HCT116 (cell line): ENCODE measurements around the gene PINK1. TPM values are rescaled to one million over a fixed set of nuclear protein-coding genes. Genes with fewer than 3 reads are reported as not detected.

ENCODE experiments used
- ATAC-seq: fragments of 200-7000 bp; cut with Tn5 transposase; 2 replicates; pipeline ENCODE4 v1.9.1; 2020; ENCODE audit warnings: mild to moderate bottlenecking, moderate library complexity
- BruUV-seq: library from RNA; stranded (reverse); fragments of 400-500 nt; replicated peaks from 2 replicates; lab custom pipeline; 2021; lab: Mats Ljungman, UMichigan
- CTCF ChIA-PET: fragments of 300-600 bp; sonication (Branson Sonifier 250); formaldehyde crosslinking; loops from one replicate; lab custom pipeline; 2021; ENCODE audit warnings: antibody characterized with exemption; lab: Charles Lee
- POLR2A ChIA-PET: fragments of 300-600, 350-600 bp; sonication (Branson Sonifier 250); formaldehyde crosslinking; loops from one replicate; lab custom pipeline; 2021; ENCODE audit warnings: antibody characterized with exemption; lab: Charles Lee
- RAD21 ChIA-PET, 2 experiments: fragments of 300-600 bp; sonication (Branson Sonifier 250); formaldehyde crosslinking; loops; one replicate each; lab custom pipeline; 2023; ENCODE audit warnings: low total read pairs in 2 of 2; ENCODE audit not compliant: uncharacterized antibody in 2 of 2, unreplicated experiment in 2 of 2, low non-redundant PET in 1 of 2; lab: Charles Lee
- DNase-seq: peaks from one replicate; pipeline ENCODE4 v3.0.0-alpha.2; 2010; ENCODE audit warnings: low read depth, low spot score
- H2AFZ ChIP-seq: fragments of 200-600 bp; shearing (Covaris generic), sonication (generic); 2 replicates; pipeline ENCODE4 v1.6.1; 2017; ENCODE audit warnings: low read depth, mixed run types, mixed read lengths, antibody characterized with exemption, low read length; ENCODE audit not compliant: poor library complexity, severe bottlenecking
- H3K27ac ChIP-seq: 2 replicates; pipeline ENCODE4 v1.5.1; 2012; ENCODE audit warnings: low read depth, low read length
- H3K27me3 ChIP-seq: fragments of 200-600 bp; sonication (generic); 2 replicates; pipeline ENCODE4 v1.6.1; 2016; ENCODE audit warnings: mixed run types, low read length, mixed read lengths; ENCODE audit not compliant: insufficient read depth
- H3K36me3 ChIP-seq, 2 experiments: fragments of 200-500 bp in 1 of 2; fragments of 200-600 bp in 1 of 2; sonication (Bioruptor generic) in 1 of 2; sonication (generic) in 1 of 2; 2 replicates each; pipeline versions ENCODE4 v1.5.1 to v1.6.1; 2014 to 2016; ENCODE audit warnings: low read length in 2 of 2, inconsistent platforms in 1 of 2, mixed read lengths in 1 of 2, mixed run types in 1 of 2; ENCODE audit not compliant: insufficient read depth in 2 of 2, control insufficient read depth in 1 of 2
- H3K4me1 ChIP-seq, 2 experiments: fragments of 200-600 bp in 1 of 2; sonication (generic) in 1 of 2; 2 replicates each; pipeline versions ENCODE4 v1.5.1 to v1.6.1; 2012 to 2017; ENCODE audit warnings: low read length in 2 of 2, inconsistent platforms in 1 of 2, mild to moderate bottlenecking in 1 of 2, mixed read lengths in 1 of 2, mixed run types in 1 of 2, moderate library complexity in 1 of 2; ENCODE audit not compliant: insufficient read depth in 2 of 2, control insufficient read depth in 1 of 2
- H3K4me2 ChIP-seq: fragments of 200-600 bp; sonication (generic); 2 replicates; pipeline ENCODE4 v1.6.1; 2017; ENCODE audit warnings: mixed run types, low read length, mixed read lengths
- H3K4me3 ChIP-seq, 2 experiments: fragments of 200-600 bp in 1 of 2; sonication (generic) in 1 of 2; replicated peaks in 1 of 2; 2 replicates each; pipeline ENCODE4 v1.5.1; 2011 to 2016; ENCODE audit warnings: low read length in 2 of 2, control low read depth in 1 of 2, low read depth in 1 of 2, mild to moderate bottlenecking in 1 of 2, mixed read lengths in 1 of 2, mixed run types in 1 of 2
- H3K79me2 ChIP-seq: fragments of 200-600 bp; sonication (generic); 2 replicates; pipeline ENCODE4 v1.6.1; 2017; ENCODE audit warnings: mild to moderate bottlenecking, mixed run types, low read length, moderate library complexity, mixed read lengths; ENCODE audit not compliant: insufficient read depth
- H3K9ac ChIP-seq: fragments of 200-600 bp; sonication (generic); 2 replicates; pipeline ENCODE4 v1.6.1; 2016; ENCODE audit warnings: low read length, mixed read lengths
- H3K9me2 ChIP-seq: fragments of 200-600 bp; sonication (generic), shearing (Covaris generic); 2 replicates; pipeline ENCODE4 v1.6.1; 2017; ENCODE audit warnings: mixed run types, mild to moderate bottlenecking, moderate library complexity; ENCODE audit not compliant: insufficient read depth
- H3K9me3 ChIP-seq, 2 experiments: fragments of 200-500 bp in 1 of 2; fragments of 200-600 bp in 1 of 2; sonication (Bioruptor generic) in 1 of 2; sonication (generic) in 1 of 2; 2 replicates each; pipeline ENCODE4 v1.6.1; 2014 to 2017; ENCODE audit warnings: low read length in 2 of 2, mixed read lengths in 2 of 2, inconsistent platforms in 1 of 2, low read depth in 1 of 2, mild to moderate bottlenecking in 1 of 2, mixed run types in 1 of 2, moderate library complexity in 1 of 2; ENCODE audit not compliant: control insufficient read depth in 1 of 2, insufficient read depth in 1 of 2
- H4K20me1 ChIP-seq: fragments of 200-600 bp; sonication (generic), shearing (Covaris generic); 2 replicates; pipeline ENCODE4 v1.6.1; 2017; ENCODE audit warnings: mixed run types, mild to moderate bottlenecking, moderate library complexity; ENCODE audit not compliant: insufficient read depth
- ATF3 ChIP-seq: IDR thresholded peaks from 2 replicates; pipeline ENCODE4 v1.6.1; 2012
- CBX3 ChIP-seq: IDR thresholded peaks from 2 replicates; pipeline ENCODE4 v1.6.1; 2012; ENCODE audit warnings: low read depth
- CEBPB ChIP-seq: IDR thresholded peaks from 2 replicates; pipeline ENCODE4 v1.6.1; 2012; ENCODE audit warnings: low read depth
- EGR1 ChIP-seq: IDR thresholded peaks from 2 replicates; pipeline ENCODE4 v1.6.1; 2012; ENCODE audit warnings: low read depth
- EZH2 ChIP-seq: fragments of 200-600 bp; sonication (generic); IDR thresholded peaks from 2 replicates; pipeline ENCODE4 v1.6.1; 2017; ENCODE audit warnings: antibody characterized with exemption, mixed run types
- FOSL1 ChIP-seq: IDR thresholded peaks from 2 replicates; pipeline ENCODE4 v1.6.1; 2012; ENCODE audit warnings: low read depth
- JUND ChIP-seq: IDR thresholded peaks from 2 replicates; pipeline ENCODE4 v1.6.1; 2012
- MAX ChIP-seq: IDR thresholded peaks from 2 replicates; pipeline ENCODE4 v1.6.1; 2012
- POLR2A ChIP-seq: IDR thresholded peaks from 2 replicates; pipeline ENCODE4 v1.7.0; 2011; ENCODE audit warnings: borderline replicate concordance; ENCODE audit not compliant: insufficient read depth, insufficient read length; ENCODE audit errors: extremely low read depth
- POLR2AphosphoS5 ChIP-seq: IDR thresholded peaks from 2 replicates; pipeline ENCODE4 v1.6.1; 2011; ENCODE audit warnings: mild to moderate bottlenecking, low read depth, low read length, moderate library complexity
- RAD21 ChIP-seq: IDR thresholded peaks from 2 replicates; pipeline ENCODE4 v1.6.1; 2012; ENCODE audit warnings: low read depth, mild to moderate bottlenecking
- SIN3A ChIP-seq: IDR thresholded peaks from 2 replicates; pipeline ENCODE4 v1.6.1; 2012; ENCODE audit warnings: low read depth
- SRF ChIP-seq: IDR thresholded peaks from 2 replicates; pipeline ENCODE4 v1.6.1; 2012; ENCODE audit warnings: low read depth
- YY1 ChIP-seq: IDR thresholded peaks from 2 replicates; pipeline ENCODE4 v1.6.1; 2011; ENCODE audit warnings: low read length, low read depth, moderate library complexity, mild to moderate bottlenecking; ENCODE audit not compliant: insufficient replicate concordance; ENCODE audit errors: extremely low read depth
- ZBTB33 ChIP-seq: IDR thresholded peaks from 2 replicates; pipeline ENCODE4 v1.6.1; 2011; ENCODE audit warnings: mild to moderate bottlenecking, low read length, moderate library complexity; ENCODE audit not compliant: insufficient replicate concordance; ENCODE audit errors: extremely low read depth
- ZFX ChIP-seq: fragments of 450-650 bp; IDR thresholded peaks from 2 replicates; pipeline ENCODE4 v1.6.1; 2017
- ZNF274 ChIP-seq: fragments of 200-500 bp; sonication (Bioruptor generic); IDR thresholded peaks from 2 replicates; pipeline ENCODE4 v1.6.1; 2014; ENCODE audit warnings: mild to moderate bottlenecking, low read depth, low read length, inconsistent platforms
- intact Hi-C: fragments of 100-400 bp; cut with micrococcal nuclease; formaldehyde crosslinking; loops from 2 replicates; pipeline ENCODE4 v1.10.0; 2022
- total RNA-seq: library from RNA; stranded (reverse); gene quantifications from one replicate; pipeline ENCODE4 v1.2.1, GENCODE V29; 2021; ENCODE audit not compliant: unreplicated experiment
- TF ChIP-seq, protein P1 (sequence below): IDR thresholded peaks from 2 replicates; pipeline ENCODE4 v1.6.1; 2012; ENCODE audit warnings: low read depth
- TF ChIP-seq, protein P2 (sequence below), 3 experiments: fragments of 200-600 bp in 1 of 3; sonication (generic) in 1 of 3; IDR thresholded peaks in 2 of 3; conservative IDR thresholded peaks in 1 of 3; 2 replicates each; pipeline ENCODE4 v1.5.1; 2012 to 2017; ENCODE audit warnings: low read depth in 2 of 3, low read length in 2 of 3, antibody characterized with exemption in 1 of 3, borderline replicate concordance in 1 of 3, control low read depth in 1 of 3, mild to moderate bottlenecking in 1 of 3, mixed read lengths in 1 of 3, mixed run types in 1 of 3, moderate library complexity in 1 of 3; ENCODE audit not compliant: insufficient read depth in 1 of 3

PINK1 gene
- total RNA-seq, 1 experiment from 2014 or later: 29.4 TPM

DNA sequence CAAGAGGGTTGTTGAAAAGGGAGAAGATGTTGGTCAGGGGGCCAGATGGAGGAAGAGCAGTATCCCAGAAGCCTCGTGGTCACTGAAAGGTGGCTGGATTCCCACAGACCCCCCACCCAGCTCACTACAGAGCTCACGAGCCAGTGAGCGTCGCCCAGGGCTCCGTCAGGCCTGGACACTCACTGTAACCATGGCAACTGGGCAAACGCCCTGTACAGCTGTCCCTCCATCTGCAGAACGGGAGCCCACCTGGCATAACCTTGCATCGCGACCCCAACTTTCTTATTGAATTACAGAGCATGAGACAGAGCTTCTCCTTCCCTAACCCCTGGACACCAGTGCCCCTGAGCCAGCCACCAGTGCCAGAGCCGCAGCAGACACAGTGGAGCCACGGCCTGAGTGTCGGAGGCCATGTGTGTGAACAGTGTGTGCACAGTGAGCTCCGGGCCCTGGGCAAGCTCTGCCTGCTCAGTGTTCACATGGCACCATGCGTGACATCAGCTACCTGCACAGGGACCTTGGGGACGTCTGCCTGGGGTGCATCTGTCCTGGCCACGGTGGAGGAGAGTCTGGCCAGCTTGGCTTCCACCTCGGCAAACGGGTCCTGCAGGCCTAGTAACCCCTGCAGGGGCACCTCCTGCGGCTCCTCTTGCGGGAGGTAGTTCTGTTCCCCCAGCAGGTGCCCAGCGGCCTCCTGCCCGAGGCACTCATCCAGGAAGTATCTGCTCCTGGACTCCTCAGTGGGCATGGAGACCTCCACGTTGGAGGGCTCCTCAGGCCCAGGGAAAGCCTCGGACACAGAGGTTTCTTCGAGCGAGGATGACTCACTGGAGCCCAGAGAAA is 53.8 kb downstream of the PINK1 start:
- Histone ChIP-seq H3K4me2 (no peak overlapping the region), H3K4me3 (no peak overlapping the region), H3K36me3 (no peaks in the 10 kb centered on the region), H3K27me3 (no peaks in the 10 kb centered on the region), H3K9ac (no peak overlapping the region), H3K4me1 (no peaks in the 10 kb centered on the region), H3K9me2 (no peaks in the 10 kb centered on the region), H3K9me3 (no peaks in the 10 kb centered on the region), H4K20me1 (no peaks in the 10 kb centered on the region), H3K79me2 (no peaks in the 10 kb centered on the region), H2AFZ (no peak overlapping the region), H3K27ac (no peak overlapping the region)
- no peak for ATAC-seq
- CTCF ChIA-PET: no interaction called here
- RAD21 ChIA-PET: no interaction called here
- intact Hi-C loops: no loop called here
- DNase-seq: no peak
- no TSS peak for BruUV-seq
- POLR2A ChIA-PET: no interaction called here
- TF ChIP-seq POLR2AphosphoS5 (no peak), JUND (no peak), EZH2 (no peak), POLR2A (no peak), YY1 (no peak), ATF3 (no peak), ZFX (no peak), EGR1 (no peak), CEBPB (no peak), SRF (no peak), FOSL1 (no peak), ZNF274 (no peak), ZBTB33 (no peak), MAX (no peak), CBX3 (no peak), SIN3A (no peak), RAD21 (no peak)
- TF ChIP-seq, protein P1, sequence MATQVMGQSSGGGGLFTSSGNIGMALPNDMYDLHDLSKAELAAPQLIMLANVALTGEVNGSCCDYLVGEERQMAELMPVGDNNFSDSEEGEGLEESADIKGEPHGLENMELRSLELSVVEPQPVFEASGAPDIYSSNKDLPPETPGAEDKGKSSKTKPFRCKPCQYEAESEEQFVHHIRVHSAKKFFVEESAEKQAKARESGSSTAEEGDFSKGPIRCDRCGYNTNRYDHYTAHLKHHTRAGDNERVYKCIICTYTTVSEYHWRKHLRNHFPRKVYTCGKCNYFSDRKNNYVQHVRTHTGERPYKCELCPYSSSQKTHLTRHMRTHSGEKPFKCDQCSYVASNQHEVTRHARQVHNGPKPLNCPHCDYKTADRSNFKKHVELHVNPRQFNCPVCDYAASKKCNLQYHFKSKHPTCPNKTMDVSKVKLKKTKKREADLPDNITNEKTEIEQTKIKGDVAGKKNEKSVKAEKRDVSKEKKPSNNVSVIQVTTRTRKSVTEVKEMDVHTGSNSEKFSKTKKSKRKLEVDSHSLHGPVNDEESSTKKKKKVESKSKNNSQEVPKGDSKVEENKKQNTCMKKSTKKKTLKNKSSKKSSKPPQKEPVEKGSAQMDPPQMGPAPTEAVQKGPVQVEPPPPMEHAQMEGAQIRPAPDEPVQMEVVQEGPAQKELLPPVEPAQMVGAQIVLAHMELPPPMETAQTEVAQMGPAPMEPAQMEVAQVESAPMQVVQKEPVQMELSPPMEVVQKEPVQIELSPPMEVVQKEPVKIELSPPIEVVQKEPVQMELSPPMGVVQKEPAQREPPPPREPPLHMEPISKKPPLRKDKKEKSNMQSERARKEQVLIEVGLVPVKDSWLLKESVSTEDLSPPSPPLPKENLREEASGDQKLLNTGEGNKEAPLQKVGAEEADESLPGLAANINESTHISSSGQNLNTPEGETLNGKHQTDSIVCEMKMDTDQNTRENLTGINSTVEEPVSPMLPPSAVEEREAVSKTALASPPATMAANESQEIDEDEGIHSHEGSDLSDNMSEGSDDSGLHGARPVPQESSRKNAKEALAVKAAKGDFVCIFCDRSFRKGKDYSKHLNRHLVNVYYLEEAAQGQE: no peak
- TF ChIP-seq, protein P2, sequence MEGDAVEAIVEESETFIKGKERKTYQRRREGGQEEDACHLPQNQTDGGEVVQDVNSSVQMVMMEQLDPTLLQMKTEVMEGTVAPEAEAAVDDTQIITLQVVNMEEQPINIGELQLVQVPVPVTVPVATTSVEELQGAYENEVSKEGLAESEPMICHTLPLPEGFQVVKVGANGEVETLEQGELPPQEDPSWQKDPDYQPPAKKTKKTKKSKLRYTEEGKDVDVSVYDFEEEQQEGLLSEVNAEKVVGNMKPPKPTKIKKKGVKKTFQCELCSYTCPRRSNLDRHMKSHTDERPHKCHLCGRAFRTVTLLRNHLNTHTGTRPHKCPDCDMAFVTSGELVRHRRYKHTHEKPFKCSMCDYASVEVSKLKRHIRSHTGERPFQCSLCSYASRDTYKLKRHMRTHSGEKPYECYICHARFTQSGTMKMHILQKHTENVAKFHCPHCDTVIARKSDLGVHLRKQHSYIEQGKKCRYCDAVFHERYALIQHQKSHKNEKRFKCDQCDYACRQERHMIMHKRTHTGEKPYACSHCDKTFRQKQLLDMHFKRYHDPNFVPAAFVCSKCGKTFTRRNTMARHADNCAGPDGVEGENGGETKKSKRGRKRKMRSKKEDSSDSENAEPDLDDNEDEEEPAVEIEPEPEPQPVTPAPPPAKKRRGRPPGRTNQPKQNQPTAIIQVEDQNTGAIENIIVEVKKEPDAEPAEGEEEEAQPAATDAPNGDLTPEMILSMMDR (IDR thresholded peaks at IDR 0.05 in 2 of 3, conservative IDR thresholded peaks at IDR 0.05 in 1 of 3; ENCODE audit: borderline replicate concordance in 1 of 3, insufficient read depth in 1 of 3, low read depth in 2 of 3, low read length in 2 of 3): no peak
